ENCODE results near the gene UPP2. TPM values are rescaled to one million over a fixed set of nuclear protein-coding genes. Genes with fewer than 3 reads are reported as not detected.

UPP2 gene
- total RNA-seq, 1 experiment from 2014 or later = not detected

Other genes starting within 250 kb of the UPP2 start
- 6.4 and 19.2 TPM in 2 replicates for gene ACVR1, start 225.5 kb upstream of the UPP2 start, total RNA-seq (2014; rRNA removed; shearing (Covaris generic))

Measured in M059J (cell line).